ENCODE results near the gene LRRC57.
A peak's percentile ranks its signal among the peaks of the same experiment; 100 is the strongest.

Gene LRRC57

GRCh38 chr15:42549741-42550392, 1.3 kb upstream of the LRRC57 start:
- no peak for DNase-seq

GRCh38 chr15:42549032-42549491, 469 bp upstream of the LRRC57 start:
- peak; percentile 25 for DNase-seq

- no peak for DNase-seq
These were observed 710 bp downstream of the LRRC57 start for GRCh38 chr15:42547918-42548248.

- no peak for DNase-seq
These were observed 3.6 kb downstream of the LRRC57 start for GRCh38 chr15:42544853-42545629.

- no peak for DNase-seq
These were observed 15.3 kb downstream of the LRRC57 start for GRCh38 chr15:42533246-42533645.

GRCh38 chr15:42528970-42529369, 19.6 kb downstream of the LRRC57 start:
- DNase-seq, result no peak

- peak; percentile 23 for DNase-seq
These were observed 25.3 kb downstream of the LRRC57 start for GRCh38 chr15:42523331-42523730.

- no peak for DNase-seq
These were observed 37.6 kb downstream of the LRRC57 start for GRCh38 chr15:42511007-42511391.

GRCh38 chr15:42510258-42511006, 38.2 kb downstream of the LRRC57 start:
- no peak for DNase-seq

- no peak for DNase-seq
These were observed 40.3 kb downstream of the LRRC57 start for GRCh38 chr15:42508263-42508690.

- no peak for DNase-seq
These were observed 41.1 kb downstream of the LRRC57 start for GRCh38 chr15:42507514-42507913.

GRCh38 chr15:42504631-42505030, 44.0 kb downstream of the LRRC57 start:
- DNase-seq, result no peak

- DNase-seq, result no peak
These were observed 44.8 kb downstream of the LRRC57 start for GRCh38 chr15:42503825-42504224.

- DNase-seq, result no peak
These were observed 46.1 kb downstream of the LRRC57 start for GRCh38 chr15:42502477-42502876.

GRCh38 chr15:42499858-42500609, 48.6 kb downstream of the LRRC57 start:
- no peak for DNase-seq

GRCh38 chr15:42498212-42499068, 50.2 kb downstream of the LRRC57 start:
- DNase-seq, result no peak

- peak; percentile 39 for DNase-seq
These were observed 53.0 kb downstream of the LRRC57 start, which contains the start of gene SNAP23 for GRCh38 chr15:42495361-42496212. TSS of gene SNAP23 (plus strand) at chr15:42495634. CDS start at chr15:42511847, 16,213 bp downstream.

GRCh38 chr15:42494998-42495360, 53.6 kb downstream of the LRRC57 start:
- no peak for DNase-seq

- no peak for DNase-seq
These were observed 54.9 kb downstream of the LRRC57 start for GRCh38 chr15:42493679-42494078.

- no peak for DNase-seq
These were observed 56.9 kb downstream of the LRRC57 start for GRCh38 chr15:42491539-42492225.

Measured in DMS79 (cell line).